ENCODE data around the gene FGFRL1.

The FGFRL1 gene

GRCh38 chr4:1056671-1057402 is 45.4 kb downstream of the FGFRL1 start:
- Histone ChIP-seq H3K4ac (ENCODE audit: low read depth, low read length) (no peak overlapping the region), H3K14ac (ENCODE audit: low read length) (no peak overlapping the region), H3K79me1 (ENCODE audit: low read length) (no peaks in the 10 kb centered on the region), H3K18ac (ENCODE audit: low read length) (no peak overlapping the region), H4K12ac (ENCODE audit: low read depth, low read length) (no peak overlapping the region), H3K4me1 (ENCODE audit: control insufficient read depth in 1 of 2, insufficient read depth in 2 of 2, low read length in 2 of 2) (no peaks in the 10 kb centered on the region), H3K27me3 (ENCODE audit: insufficient read depth, low read length) (no peaks in the 10 kb centered on the region), H3K9ac (ENCODE audit: low read length) (no peak overlapping the region), H2BK120ac (ENCODE audit: insufficient read depth, low read length, poor library complexity) (no peak overlapping the region), H2AK5ac (ENCODE audit: low read length) (no peak overlapping the region), H2BK5ac (ENCODE audit: low read depth, low read length, poor library complexity) (no peak overlapping the region), H2AFZ (ENCODE audit: insufficient read depth, low read length, poor library complexity) (no peak overlapping the region), H2BK12ac (ENCODE audit: low read length) (no peak overlapping the region), H4K91ac (ENCODE audit: low read depth, low read length) (no peak overlapping the region), H3K4me2 (ENCODE audit: low read length) (no peak overlapping the region), H3K79me2 (ENCODE audit: control insufficient read depth, insufficient read depth, low read length, poor library complexity) (no peaks in the 10 kb centered on the region), H3K4me3 (ENCODE audit: low read depth, low read length) (no peak overlapping the region), H4K8ac (ENCODE audit: low read depth, low read length) (no peak overlapping the region), H3K9me3 (ENCODE audit: insufficient read depth, low read depth, low read length) (peaks cover 8% of the 10 kb centered on the region), H3K23ac (ENCODE audit: low read length) (no peak overlapping the region), H3K27ac (ENCODE audit: low read depth, low read length) (no peak overlapping the region), H3K36me3 (ENCODE audit: control insufficient read depth in 1 of 2, insufficient read depth in 2 of 2, low read length in 2 of 2) (no peaks in the 10 kb centered on the region)
- DNase-seq, result no peak
- no CpG with 5 or more reads among the region's 28 CpGs for WGBS (ENCODE audit: extremely low coverage, insufficient coverage, insufficient read length)

- Histone ChIP-seq H3K36me3 (ENCODE audit: control insufficient read depth in 1 of 2, insufficient read depth in 2 of 2, low read length in 2 of 2) (no peaks in the 10 kb centered on the region), H3K14ac (ENCODE audit: low read length) (no peak overlapping the region), H4K91ac (ENCODE audit: low read depth, low read length) (no peak overlapping the region), H3K4me2 (ENCODE audit: low read length) (no peak overlapping the region), H3K18ac (ENCODE audit: low read length) (no peak overlapping the region), H3K9ac (ENCODE audit: low read length) (no peak overlapping the region), H3K9me3 (ENCODE audit: insufficient read depth, low read depth, low read length) (peaks cover 6% of the 10 kb centered on the region), H3K23ac (ENCODE audit: low read length) (no peak overlapping the region), H4K8ac (ENCODE audit: low read depth, low read length) (no peak overlapping the region), H3K27me3 (ENCODE audit: insufficient read depth, low read length) (no peaks in the 10 kb centered on the region), H3K27ac (ENCODE audit: low read depth, low read length) (no peak overlapping the region), H2AFZ (ENCODE audit: insufficient read depth, low read length, poor library complexity) (no peak overlapping the region), H3K79me2 (ENCODE audit: control insufficient read depth, insufficient read depth, low read length, poor library complexity) (no peaks in the 10 kb centered on the region), H2AK5ac (ENCODE audit: low read length) (no peak overlapping the region), H3K4ac (ENCODE audit: low read depth, low read length) (no peak overlapping the region), H2BK5ac (ENCODE audit: low read depth, low read length, poor library complexity) (no peak overlapping the region), H2BK12ac (ENCODE audit: low read length) (no peak overlapping the region), H3K4me3 (ENCODE audit: low read depth, low read length) (no peak overlapping the region), H3K4me1 (ENCODE audit: control insufficient read depth in 1 of 2, insufficient read depth in 2 of 2, low read length in 2 of 2) (no peaks in the 10 kb centered on the region), H2BK120ac (ENCODE audit: insufficient read depth, low read length, poor library complexity) (no peak overlapping the region), H3K79me1 (ENCODE audit: low read length) (no peaks in the 10 kb centered on the region), H4K12ac (ENCODE audit: low read depth, low read length) (no peak overlapping the region)
- no peak for DNase-seq
- no CpG with 5 or more reads among the region's 7 CpGs for WGBS (ENCODE audit: extremely low coverage, insufficient coverage, insufficient read length)
Measured at GRCh38 chr4:1057403-1057745, 45.9 kb downstream of the FGFRL1 start.

- WGBS (ENCODE audit: extremely low coverage, insufficient coverage, insufficient read length), result no CpG with 5 or more reads among the region's 35 CpGs
- no peaks in the 10 kb centered on the region for H3K36me3 ChIP-seq (ENCODE audit: control insufficient read depth in 1 of 2, insufficient read depth in 2 of 2, low read length in 2 of 2)
Measured at GRCh38 chr4:1058198-1058996, 47.0 kb downstream of the FGFRL1 start.

GRCh38 chr4:1058997-1059665 is 47.7 kb downstream of the FGFRL1 start:
- H3K79me1 ChIP-seq (ENCODE audit: low read length), result no peaks in the 10 kb centered on the region
- no peak for DNase-seq
- no peak overlapping the region for H4K91ac ChIP-seq (ENCODE audit: low read depth, low read length)
- no peak overlapping the region for H3K18ac ChIP-seq (ENCODE audit: low read length)
- H3K27ac ChIP-seq (ENCODE audit: low read depth, low read length), result no peak overlapping the region
- no peak overlapping the region for H3K4me2 ChIP-seq (ENCODE audit: low read length)
- H2BK12ac ChIP-seq (ENCODE audit: low read length), result no peak overlapping the region
- H2AFZ ChIP-seq (ENCODE audit: insufficient read depth, low read length, poor library complexity), result no peak overlapping the region
- H3K27me3 ChIP-seq (ENCODE audit: insufficient read depth, low read length), result no peaks in the 10 kb centered on the region
- no peak overlapping the region for H3K4ac ChIP-seq (ENCODE audit: low read depth, low read length)
- H2AK5ac ChIP-seq (ENCODE audit: low read length), result no peak overlapping the region
- H3K14ac ChIP-seq (ENCODE audit: low read length), result no peak overlapping the region
- no peak overlapping the region for H2BK120ac ChIP-seq (ENCODE audit: insufficient read depth, low read length, poor library complexity)
- no peak overlapping the region for H3K9ac ChIP-seq (ENCODE audit: low read length)
- no peak overlapping the region for H3K4me3 ChIP-seq (ENCODE audit: low read depth, low read length)
- no CpG with 5 or more reads among the region's 16 CpGs for WGBS (ENCODE audit: extremely low coverage, insufficient coverage, insufficient read length)
- H4K12ac ChIP-seq (ENCODE audit: low read depth, low read length), result no peak overlapping the region
- no peak overlapping the region for H4K8ac ChIP-seq (ENCODE audit: low read depth, low read length)
- H3K36me3 ChIP-seq (ENCODE audit: control insufficient read depth in 1 of 2, insufficient read depth in 2 of 2, low read length in 2 of 2), result no peaks in the 10 kb centered on the region
- H3K4me1 ChIP-seq (ENCODE audit: control insufficient read depth in 1 of 2, insufficient read depth in 2 of 2, low read length in 2 of 2), result no peaks in the 10 kb centered on the region
- no peak overlapping the region for H3K23ac ChIP-seq (ENCODE audit: low read length)
- peaks cover 4% of the 10 kb centered on the region for H3K9me3 ChIP-seq (ENCODE audit: insufficient read depth, low read depth, low read length)
- no peak overlapping the region for H2BK5ac ChIP-seq (ENCODE audit: low read depth, low read length, poor library complexity)
- H3K79me2 ChIP-seq (ENCODE audit: control insufficient read depth, insufficient read depth, low read length, poor library complexity), result no peaks in the 10 kb centered on the region

More at GRCh38 chr4:1058198-1058996, 47.0 kb downstream of the FGFRL1 start:
- Histone ChIP-seq H2AFZ (ENCODE audit: insufficient read depth, low read length, poor library complexity) (no peak overlapping the region), H3K4ac (ENCODE audit: low read depth, low read length) (no peak overlapping the region), H3K14ac (ENCODE audit: low read length) (no peak overlapping the region), H3K18ac (ENCODE audit: low read length) (no peak overlapping the region), H3K9ac (ENCODE audit: low read length) (no peak overlapping the region), H3K9me3 (ENCODE audit: insufficient read depth, low read depth, low read length) (peaks cover 4% of the 10 kb centered on the region), H3K79me1 (ENCODE audit: low read length) (no peaks in the 10 kb centered on the region), H4K91ac (ENCODE audit: low read depth, low read length) (no peak overlapping the region), H3K27me3 (ENCODE audit: insufficient read depth, low read length) (no peaks in the 10 kb centered on the region), H3K4me1 (ENCODE audit: control insufficient read depth in 1 of 2, insufficient read depth in 2 of 2, low read length in 2 of 2) (no peaks in the 10 kb centered on the region), H3K4me2 (ENCODE audit: low read length) (no peak overlapping the region), H2BK120ac (ENCODE audit: insufficient read depth, low read length, poor library complexity) (no peak overlapping the region), H2BK12ac (ENCODE audit: low read length) (no peak overlapping the region), H3K4me3 (ENCODE audit: low read depth, low read length) (no peak overlapping the region), H3K23ac (ENCODE audit: low read length) (no peak overlapping the region), H4K8ac (ENCODE audit: low read depth, low read length) (no peak overlapping the region), H3K27ac (ENCODE audit: low read depth, low read length) (no peak overlapping the region), H2AK5ac (ENCODE audit: low read length) (no peak overlapping the region), H4K12ac (ENCODE audit: low read depth, low read length) (no peak overlapping the region), H3K79me2 (ENCODE audit: control insufficient read depth, insufficient read depth, low read length, poor library complexity) (no peaks in the 10 kb centered on the region), H2BK5ac (ENCODE audit: low read depth, low read length, poor library complexity) (no peak overlapping the region)
- no peak for DNase-seq
